ENCODE results near the gene LPCAT1. TPM values are rescaled to one million over a fixed set of nuclear protein-coding genes. Genes with fewer than 3 reads are reported as not detected.
"Not testable (repeated sequence)": the region's sequence is repeated elsewhere in the genome, so short reads cannot be mapped to it uniquely, and the experiment has no call there.

Gene LPCAT1
- total RNA-seq: 74.2 and 74.8 TPM in 2 replicates

- intact Hi-C loops (cut with micrococcal nuclease): loop anchor here (1.0 to 10.0 kb wide), 6 partner anchors 12 to 417 kb away; no protein-coding TSS in a partner anchor
These were observed at the start of gene LPCAT1 for GRCh38 chr5:1523793-1524480. Gene LPCAT1, minus strand, starts transcription at chr5:1523960. Its CDS starts 116 bp downstream, at chr5:1523844.

- intact Hi-C loops (cut with micrococcal nuclease): not testable (repeated sequence)
These were observed 48.1 kb upstream of the LPCAT1 start for GRCh38 chr5:1571875-1572274.

GRCh38 chr5:1570975-1571374 is 47.2 kb upstream of the LPCAT1 start:
- intact Hi-C loops (cut with micrococcal nuclease): no loop called here

- intact Hi-C loops (cut with micrococcal nuclease): no loop called here
These were observed 44.6 kb upstream of the LPCAT1 start for GRCh38 chr5:1568201-1568979.

GRCh38 chr5:1567527-1568200 is 43.9 kb upstream of the LPCAT1 start:
- intact Hi-C loops (cut with micrococcal nuclease): not testable (repeated sequence)

GRCh38 chr5:1565737-1566734 is 42.3 kb upstream of the LPCAT1 start:
- intact Hi-C loops (cut with micrococcal nuclease): no loop called here

GRCh38 chr5:1564824-1565736 is 41.3 kb upstream of the LPCAT1 start:
- intact Hi-C loops (cut with micrococcal nuclease): no loop called here

- intact Hi-C loops (cut with micrococcal nuclease): no loop called here
These were observed 40.5 kb upstream of the LPCAT1 start for GRCh38 chr5:1564182-1564748.

- intact Hi-C loops (cut with micrococcal nuclease): no loop called here
These were observed 39.9 kb upstream of the LPCAT1 start for GRCh38 chr5:1563617-1564181.

- intact Hi-C loops (cut with micrococcal nuclease): no loop called here
These were observed 39.3 kb upstream of the LPCAT1 start for GRCh38 chr5:1563051-1563461.

- intact Hi-C loops (cut with micrococcal nuclease): no loop called here
These were observed 38.8 kb upstream of the LPCAT1 start for GRCh38 chr5:1562599-1562998.

- intact Hi-C loops (cut with micrococcal nuclease): no loop called here
These were observed 37.7 kb upstream of the LPCAT1 start for GRCh38 chr5:1561402-1561929.

GRCh38 chr5:1560499-1560898 is 36.7 kb upstream of the LPCAT1 start:
- intact Hi-C loops (cut with micrococcal nuclease): not testable (repeated sequence)

- intact Hi-C loops (cut with micrococcal nuclease): no loop called here
These were observed 35.2 kb upstream of the LPCAT1 start for GRCh38 chr5:1558944-1559343.

- intact Hi-C loops (cut with micrococcal nuclease): no loop called here
These were observed 33.5 kb upstream of the LPCAT1 start for GRCh38 chr5:1557114-1557873.

GRCh38 chr5:1555808-1556731 is 32.3 kb upstream of the LPCAT1 start:
- intact Hi-C loops (cut with micrococcal nuclease): no loop called here

Data from T-helper 1 cell treated with Interleukin-12 subunit alpha and Interleukin-12 subunit beta and Interleukin-4 antibody, amounts not matched to agents 30 ng/mL and 1 ng/mL, for 36 hours (primary cell).